KG1 (cell line): ENCODE data around the gene KPNA6.

Experiments
- DNase-seq: peaks from one replicate; lab custom pipeline; 2025; lab: John Stamatoyannopoulos, UW

KPNA6 gene

GRCh38 chr1:32219022-32219421 lies 111.2 kb downstream of the KPNA6 start:
- no peak for DNase-seq

GRCh38 chr1:32220746-32221580 lies 113.1 kb downstream of the KPNA6 start:
- no peak for DNase-seq

GRCh38 chr1:32221581-32221979 lies 113.7 kb downstream of the KPNA6 start:
- DNase-seq: no peak

- peak; percentile 65 for DNase-seq
These were observed 114.3 kb downstream of the KPNA6 start, which contains the start of the genes EIF3I and TMEM234 for GRCh38 chr1:32221980-32222755. Gene EIF3I (plus strand): TSS chr1:32222407. CDS start chr1:32222442, 35 bp downstream. Gene TMEM234 (minus strand): TSS chr1:32222353. CDS start chr1:32222322, 31 bp downstream.

GRCh38 chr1:32223683-32224082 lies 115.8 kb downstream of the KPNA6 start:
- DNase-seq: no peak

- no peak for DNase-seq
These were observed 116.4 kb downstream of the KPNA6 start for GRCh38 chr1:32224285-32224684.
